AG09309 (cell line): ENCODE results near the gene HLA-F.

Source experiments
- DNase-seq: peaks from one replicate; pipeline ENCODE4 v3.0.0-alpha.2; 2010; ENCODE audit warnings: low read depth
- H3K4me3 ChIP-seq: 2 replicates; pipeline ENCODE4 v1.5.1; 2011; ENCODE audit warnings: mild to moderate bottlenecking, low read depth, low read length, moderate library complexity; ENCODE audit not compliant: control insufficient read depth
- CTCF ChIP-seq: IDR thresholded peaks from 2 replicates; pipeline ENCODE4 v1.5.1; 2011; ENCODE audit warnings: mild to moderate bottlenecking, low read depth, low read length, inconsistent platforms; ENCODE audit not compliant: insufficient read depth, control insufficient read depth; ENCODE audit errors: missing control alignments

HLA-F gene

GRCh38 chr6:29723666-29724588, 693 bp downstream of the HLA-F start:
- no peak for DNase-seq
- no peak for TF ChIP-seq CTCF
- peak overlapping the region; percentile 76 for H3K4me3 ChIP-seq

GRCh38 chr6:29724937-29725869, 2.0 kb downstream of the HLA-F start:
- TF ChIP-seq CTCF: no peak
- H3K4me3 ChIP-seq: no peak overlapping the region
- DNase-seq: no peak

- H3K4me3 ChIP-seq: no peak overlapping the region
- no peak for DNase-seq
- no peak for TF ChIP-seq CTCF
These were observed 2.8 kb downstream of the HLA-F start for GRCh38 chr6:29726001-29726400.

- no peak for DNase-seq
- TF ChIP-seq CTCF: no peak
- no peak overlapping the region for H3K4me3 ChIP-seq
These were observed 3.4 kb downstream of the HLA-F start for GRCh38 chr6:29726571-29727194.

- no peak for TF ChIP-seq CTCF
- H3K4me3 ChIP-seq: no peak overlapping the region
- DNase-seq: no peak
These were observed 4.4 kb downstream of the HLA-F start for GRCh38 chr6:29727637-29728036.

- DNase-seq: no peak
- no peak overlapping the region for H3K4me3 ChIP-seq
- TF ChIP-seq CTCF: no peak
These were observed 5.1 kb downstream of the HLA-F start for GRCh38 chr6:29728173-29728874.
